A549 treated with AZD9567 at 1 μM for 4 hours (cell line): ENCODE results near the gene SYCE3. TPM values are rescaled to one million over a fixed set of nuclear protein-coding genes. Genes with fewer than 3 reads are reported as not detected.

ENCODE experiments used
- total RNA-seq: library from RNA; stranded (reverse); fragments of 200-300 nt; extraction: Qiagen RNA extraction; gene quantifications from 5 replicates; pipeline ENCODE4 v1.2.3, GENCODE V29; 2022; ENCODE audit not compliant: insufficient read depth

SYCE3 gene
- total RNA-seq = 0.33 to 0.56 TPM (median 0.40 TPM) in 3 of 5 replicates, not detected in the others

DNA sequence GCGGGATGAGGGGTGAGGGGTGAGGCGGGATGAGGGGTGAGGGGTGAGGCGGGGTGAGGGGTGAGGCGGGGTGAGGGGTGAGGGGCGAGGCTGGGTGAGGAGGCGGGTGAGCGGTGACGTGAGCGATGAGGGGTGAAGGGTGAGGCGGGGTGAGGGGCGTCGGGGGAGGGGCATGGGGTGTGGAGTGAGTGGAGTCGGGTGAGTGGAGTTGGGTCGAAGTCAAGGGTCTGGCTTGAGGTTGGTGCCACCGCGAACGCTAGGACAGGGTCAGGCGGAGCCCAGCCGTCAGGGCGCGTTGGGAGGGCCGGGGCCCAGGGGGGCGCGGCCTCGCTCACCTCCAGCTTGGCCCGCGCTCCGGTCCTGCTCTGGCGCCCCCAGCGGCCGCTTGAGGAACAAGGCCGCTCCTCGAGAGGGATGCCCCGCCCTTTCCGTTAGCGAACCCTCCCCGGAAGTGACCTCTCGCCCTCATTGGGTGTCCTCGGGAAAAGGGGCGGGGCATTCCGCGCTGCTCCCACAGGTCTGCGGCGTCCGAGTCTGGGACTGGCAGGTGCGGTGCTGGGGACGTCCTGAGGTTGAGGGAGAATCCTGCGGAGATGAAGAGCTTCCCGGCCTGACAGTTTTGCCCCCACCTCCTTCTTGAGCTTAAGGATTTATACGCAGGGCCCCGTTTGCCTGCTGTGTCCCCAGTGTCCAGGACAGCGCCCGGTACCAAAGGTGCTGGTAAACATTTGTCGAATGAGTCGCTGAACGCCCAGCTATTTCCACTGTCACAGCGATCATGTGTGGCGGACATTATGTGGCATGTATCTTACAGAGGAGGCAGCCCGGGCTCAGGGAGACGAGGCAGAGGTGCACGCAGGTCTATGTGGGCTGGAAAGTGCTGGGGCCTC is at the start of gene SYCE3:
Gene SYCE3 (minus strand): TSS at position 397 of the 890 bp plus-strand sequence. CDS start 6,514 bp downstream, outside the sequence.

DNA sequence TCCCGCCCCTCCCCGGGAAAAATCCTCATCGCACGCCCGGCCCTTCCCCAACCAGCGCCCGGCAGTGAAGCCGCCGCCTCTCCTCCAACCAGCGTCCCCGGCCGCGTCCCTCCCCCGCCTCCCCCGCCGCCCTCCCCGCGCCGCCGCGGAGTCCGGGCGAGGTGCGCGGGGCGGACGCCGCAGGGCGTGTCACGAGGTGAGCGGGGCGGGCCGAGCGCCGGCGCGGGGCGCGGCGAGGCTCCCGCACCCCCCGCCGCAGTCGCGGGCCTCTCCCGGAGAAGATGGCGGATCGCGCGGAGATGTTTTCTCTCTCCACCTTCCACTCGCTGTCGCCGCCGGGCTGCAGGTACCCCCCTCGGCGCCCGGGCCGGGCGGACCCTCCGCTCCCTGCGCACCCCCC is 37.8 kb upstream of the SYCE3 start, which contains the start of gene MAPK8IP2:
Gene MAPK8IP2 (plus strand): TSS at position 256 of the 400 bp plus-strand sequence. CDS start 26 bp downstream, at position 282.

GRCh38 chr22:50582493-50583293 is 20.0 kb upstream of the SYCE3 start, which contains the start of gene CHKB:
Gene CHKB (minus strand): TSS chr22:50582849. CDS start chr22:50582781, 68 bp downstream.

DNA sequence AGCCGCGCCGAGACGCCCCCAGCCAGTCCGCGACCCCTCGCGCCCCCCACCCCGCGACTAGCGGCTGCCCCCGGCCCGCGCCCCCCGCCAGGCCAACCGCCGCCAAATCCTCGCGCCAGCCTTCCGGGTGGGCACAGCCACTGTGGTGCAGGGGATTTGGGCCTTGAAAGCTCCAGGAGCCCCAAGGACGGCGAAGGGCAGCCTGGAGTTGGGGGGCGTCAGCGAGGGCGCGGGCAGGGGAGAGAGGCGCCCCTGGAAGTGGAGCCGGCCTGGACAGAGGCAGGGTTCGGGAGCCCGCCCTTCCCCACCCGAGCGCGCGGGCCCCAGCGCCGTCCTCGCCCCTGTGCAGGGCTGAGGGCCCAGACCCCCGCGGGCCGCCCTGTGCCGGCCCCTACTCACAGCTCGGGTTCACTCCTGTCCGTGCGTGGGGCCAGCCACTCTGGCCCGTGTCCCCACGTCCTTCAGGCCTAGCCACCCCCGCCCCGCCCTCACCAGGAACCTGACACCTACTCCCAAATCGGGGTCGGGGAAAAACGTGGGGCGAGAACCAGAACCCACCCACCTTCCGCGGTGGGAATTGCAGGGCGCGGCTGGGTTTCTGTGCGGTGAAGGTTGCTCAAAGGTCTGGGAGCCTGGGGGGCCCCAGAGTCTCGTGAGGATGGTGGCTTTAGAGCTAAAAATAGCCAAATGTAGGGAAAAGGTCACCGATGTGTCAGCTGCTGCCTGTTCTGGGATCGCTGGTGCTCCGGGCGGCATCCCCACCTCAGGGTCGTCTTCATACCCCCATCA is 15.5 kb upstream of the SYCE3 start, which contains the start of gene CPT1B:
Gene CPT1B (minus strand): TSS at position 441 of the 789 bp plus-strand sequence. CDS start 512 bp downstream, outside the sequence.

DNA sequence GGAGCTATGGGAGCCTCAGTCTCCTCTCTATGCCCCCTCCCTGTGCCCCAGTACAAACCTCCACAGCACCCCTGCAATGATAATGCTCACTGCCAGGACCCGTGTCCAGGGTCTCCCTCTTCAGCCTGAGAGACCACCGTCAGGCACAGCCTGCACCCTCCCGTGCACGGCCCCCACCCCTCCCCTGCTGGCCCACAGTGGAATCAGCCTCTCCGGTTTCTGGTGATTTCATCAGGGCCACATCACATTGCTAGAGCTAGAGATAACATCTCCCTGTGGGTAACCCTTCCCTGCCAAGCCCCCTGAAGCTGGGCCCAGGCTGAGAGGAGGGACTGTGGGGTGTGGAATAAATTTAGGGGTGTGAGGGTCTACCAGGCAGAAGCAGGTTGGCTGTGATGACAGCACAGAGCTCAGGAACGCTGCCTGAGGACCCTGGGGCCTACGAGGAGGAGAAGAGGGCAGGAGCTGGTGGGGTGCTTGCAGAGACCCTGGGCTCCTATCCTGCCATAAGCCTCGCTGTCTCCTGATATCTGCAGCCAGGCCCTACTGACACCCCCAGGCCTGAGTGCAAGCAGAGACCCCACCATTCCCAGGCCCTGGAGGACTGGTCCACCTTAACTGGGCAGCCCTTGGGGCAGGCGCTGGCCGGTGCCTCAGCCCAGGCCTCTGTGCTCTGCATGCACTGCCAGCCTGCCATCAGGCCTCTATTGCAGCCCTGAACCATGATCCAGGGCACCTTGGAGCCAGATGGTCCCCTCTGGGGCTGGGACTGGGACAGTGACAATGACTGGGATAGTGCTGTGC is 17.0 kb downstream of the SYCE3 start, which contains the start of gene KLHDC7B:
Gene KLHDC7B (plus strand): TSS at position 378 of the 804 bp plus-strand sequence. CDS start 345 bp downstream, at position 723.

GRCh38 chr22:50529897-50530579 is 32.7 kb downstream of the SYCE3 start, which contains the start of gene TYMP:
Gene TYMP (minus strand): TSS chr22:50530012. CDS start chr22:50529709, 303 bp downstream.

GRCh38 chr22:50525104-50525857 is 37.4 kb downstream of the SYCE3 start, which contains the start of gene SCO2:
Gene SCO2 (minus strand): TSS chr22:50525598. CDS start chr22:50524411, 1,187 bp downstream.

DNA sequence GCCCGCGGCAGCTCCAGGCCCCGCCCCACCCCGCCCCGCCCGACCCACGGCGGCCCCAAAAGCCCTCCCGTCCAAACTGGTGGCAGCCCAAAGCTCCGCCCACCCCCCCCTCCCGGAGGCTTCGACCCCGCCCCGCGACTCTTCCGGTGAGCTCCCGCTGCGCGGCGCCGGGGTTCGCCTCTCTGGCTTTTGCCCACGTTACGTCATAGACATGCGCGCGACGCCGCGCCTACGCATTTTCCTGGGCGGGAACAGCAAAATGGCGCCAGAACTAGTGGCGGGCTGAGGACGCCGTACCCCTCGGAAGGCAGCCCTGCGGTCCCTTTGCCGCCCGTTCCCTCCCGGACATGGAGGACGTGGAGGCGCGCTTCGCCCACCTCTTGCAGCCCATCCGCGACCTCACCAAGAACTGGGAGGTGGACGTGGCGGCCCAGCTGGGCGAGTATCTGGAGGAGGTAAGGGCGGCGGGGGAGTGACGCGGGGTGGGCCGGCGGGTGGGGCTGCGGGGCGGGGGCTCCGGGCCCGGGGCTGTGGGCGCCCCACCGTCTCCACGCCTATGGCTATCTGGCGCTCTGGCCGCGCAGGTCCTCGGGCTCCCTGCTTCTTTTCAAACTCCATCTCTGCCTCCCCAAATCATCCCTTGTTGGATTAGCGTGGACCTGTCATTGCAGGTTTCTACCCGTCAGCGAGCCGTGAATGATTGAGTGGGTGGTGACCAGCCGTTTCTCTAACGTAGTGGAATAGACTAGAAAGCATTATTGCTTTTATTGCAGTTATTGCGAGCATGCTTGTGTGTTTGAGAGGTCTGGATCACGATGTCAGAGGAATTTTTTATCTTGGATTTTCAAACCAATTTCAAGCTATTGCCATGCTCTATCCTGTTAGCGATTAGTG is 54.5 kb downstream of the SYCE3 start, which contains the start of gene NCAPH2:
Gene NCAPH2 (plus strand): TSS at position 234 of the 894 bp plus-strand sequence. CDS start 114 bp downstream, at position 348.

GRCh38 chr22:50507421-50507990 is 55.2 kb downstream of the SYCE3 start, which contains the start of gene LMF2:
Gene LMF2 (minus strand): TSS chr22:50507702. CDS start chr22:50507675, 27 bp downstream.

Other genes starting within 250 kb of the SYCE3 start
- 2.3 to 4.0 TPM (median 4.0 TPM) in 5 replicates for gene DENND6B, start 235.9 kb downstream of the SYCE3 start, total RNA-seq
- 12.4 to 15.4 TPM (median 15.1 TPM) in 5 replicates for gene PPP6R2, start 219.6 kb downstream of the SYCE3 start, total RNA-seq
- 21.4 to 28.8 TPM (median 27.9 TPM) in 5 replicates for gene SBF1, start 87.9 kb downstream of the SYCE3 start, total RNA-seq
- gene ADM2, start 81.4 kb downstream of the SYCE3 start, total RNA-seq = 0.52 to 0.59 TPM (median 0.57 TPM) in 5 replicates
- gene MIOX, start 76.1 kb downstream of the SYCE3 start, total RNA-seq = 0.13 TPM in 1 of 5 replicates, not detected in the others
- 24.1 to 54.9 TPM (median 52.4 TPM) in 5 replicates for gene LMF2, start 55.2 kb downstream of the SYCE3 start, total RNA-seq
- gene NCAPH2, start 54.7 kb downstream of the SYCE3 start, total RNA-seq = 33.8 to 41.0 TPM (median 40.1 TPM) in 5 replicates
- 3.5 to 6.6 TPM (median 4.4 TPM) in 4 of 5 replicates, not detected in the other for gene SCO2, start 37.3 kb downstream of the SYCE3 start, total RNA-seq
- 14.2 to 18.0 TPM (median 17.2 TPM) in 5 replicates for gene TYMP, start 32.9 kb downstream of the SYCE3 start, total RNA-seq
- gene KLHDC7B, start 17.0 kb downstream of the SYCE3 start, total RNA-seq = 0.02 to 0.04 TPM in 2 of 5 replicates, not detected in the others
- 13.1 to 20.3 TPM (median 13.8 TPM) in 5 replicates for gene CPT1B, start 15.5 kb upstream of the SYCE3 start, total RNA-seq
- 7.4 to 23.6 TPM (median 18.9 TPM) in 5 replicates for gene CHKB, start 19.9 kb upstream of the SYCE3 start, total RNA-seq
- 2.1 to 3.8 TPM (median 3.6 TPM) in 5 replicates for gene MAPK8IP2, start 37.9 kb upstream of the SYCE3 start, total RNA-seq
- 14.3 to 25.8 TPM (median 22.9 TPM) in 5 replicates for gene ARSA, start 65.2 kb upstream of the SYCE3 start, total RNA-seq
- 3.7 to 5.3 TPM (median 4.5 TPM) in 5 replicates for gene SHANK3, start 109.9 kb upstream of the SYCE3 start, total RNA-seq
- gene ACR, start 175.3 kb upstream of the SYCE3 start, total RNA-seq = 0.07 to 0.19 TPM (median 0.08 TPM) in 3 of 5 replicates, not detected in the others
- 10.0 to 22.0 TPM (median 21.7 TPM) in 5 replicates for gene RABL2B, start 220.7 kb upstream of the SYCE3 start, total RNA-seq